ENCODE measurements around the gene ABHD8.

The ABHD8 gene

GRCh38 chr19:17303167-17303939 is at the start of gene ABHD8:
Gene ABHD8, minus strand, starts transcription at chr19:17303425. Its CDS starts 1,809 bp downstream, at chr19:17301616.
- H3K4me3 ChIP-seq (ENCODE audit: low read depth, low read length): no peak within 1 kb of the TSS
- TF ChIP-seq MYC (IDR thresholded peaks at IDR 0.05; ENCODE audit: low read depth, low read length) (no peak), CTCF (IDR thresholded peaks at IDR 0.05; ENCODE audit: low read depth, low read length) (no peak), MAX (IDR thresholded peaks at IDR 0.05; ENCODE audit: low read depth, low read length) (no peak), POLR2A (IDR thresholded peaks at IDR 0.05; ENCODE audit: extremely low read depth, insufficient read length) (no peak)
- peak; percentile 80 for DNase-seq (ENCODE audit: low read depth)

- H3K4me3 ChIP-seq (ENCODE audit: low read depth, low read length): no peak overlapping the region
- no peak for DNase-seq (ENCODE audit: low read depth)
- TF ChIP-seq POLR2A (IDR thresholded peaks at IDR 0.05; ENCODE audit: extremely low read depth, insufficient read length) (no peak), MYC (IDR thresholded peaks at IDR 0.05; ENCODE audit: low read depth, low read length) (no peak), MAX (IDR thresholded peaks at IDR 0.05; ENCODE audit: low read depth, low read length) (no peak), CTCF (IDR thresholded peaks at IDR 0.05; ENCODE audit: low read depth, low read length) (no peak)
Observed at GRCh38 chr19:17352608-17353280, 49.5 kb upstream of the ABHD8 start.

- DNase-seq (ENCODE audit: low read depth): no peak
- no peak overlapping the region for H3K4me3 ChIP-seq (ENCODE audit: low read depth, low read length)
- TF ChIP-seq POLR2A (IDR thresholded peaks at IDR 0.05; ENCODE audit: extremely low read depth, insufficient read length): no peak
- TF ChIP-seq MYC (IDR thresholded peaks at IDR 0.05; ENCODE audit: low read depth, low read length): no peak
- no peak for TF ChIP-seq MAX (IDR thresholded peaks at IDR 0.05; ENCODE audit: low read depth, low read length)
- no peak for TF ChIP-seq CTCF (IDR thresholded peaks at IDR 0.05; ENCODE audit: low read depth, low read length)
Observed at GRCh38 chr19:17351815-17352435, 48.7 kb upstream of the ABHD8 start.

- TF ChIP-seq POLR2A (IDR thresholded peaks at IDR 0.05; ENCODE audit: extremely low read depth, insufficient read length) (no peak), CTCF (IDR thresholded peaks at IDR 0.05; ENCODE audit: low read depth, low read length) (no peak), MAX (IDR thresholded peaks at IDR 0.05; ENCODE audit: low read depth, low read length) (no peak), MYC (IDR thresholded peaks at IDR 0.05; ENCODE audit: low read depth, low read length) (no peak)
- no peak overlapping the region for H3K4me3 ChIP-seq (ENCODE audit: low read depth, low read length)
- DNase-seq (ENCODE audit: low read depth): no peak
Observed at GRCh38 chr19:17348700-17349099, 45.5 kb upstream of the ABHD8 start.

GRCh38 chr19:17347877-17348276 is 44.7 kb upstream of the ABHD8 start:
- TF ChIP-seq CTCF (IDR thresholded peaks at IDR 0.05; ENCODE audit: low read depth, low read length) (no peak), MAX (IDR thresholded peaks at IDR 0.05; ENCODE audit: low read depth, low read length) (no peak), MYC (IDR thresholded peaks at IDR 0.05; ENCODE audit: low read depth, low read length) (no peak), POLR2A (IDR thresholded peaks at IDR 0.05; ENCODE audit: extremely low read depth, insufficient read length) (no peak)
- DNase-seq (ENCODE audit: low read depth): no peak
- no peak overlapping the region for H3K4me3 ChIP-seq (ENCODE audit: low read depth, low read length)

All from NB4 (cell line).